Activated CD8-positive, alpha-beta memory T cell treated with anti-CD3 and anti-CD28 coated beads, Interleukin-2, amount 10 ng/mL, durations not matched to agents 7 days and 5 days (primary cell): Measurements from ENCODE around the gene CD3E. TPM values are rescaled to one million over a fixed set of nuclear protein-coding genes. Genes with fewer than 3 reads are reported as not detected.

ENCODE experiments used
- ATAC-seq: fragments of 150-1000 bp; cut with Tn5 transposase; one replicate; pipeline ENCODE4 v1.10.0; 2021; ENCODE audit warnings: moderate library complexity
- CTCF ChIA-PET: fragments of 350-600 bp; sonication (Branson Sonifier 250); formaldehyde crosslinking; loops from one replicate; lab custom pipeline; 2021; ENCODE audit warnings: antibody characterized with exemption; lab: Charles Lee
- DNase-seq: peaks from one replicate; pipeline ENCODE4 v3.0.0-alpha.2; 2020
- H3K27ac Mint-ChIP-seq: one replicate; pipeline ENCODE4 v1.8.0; 2021; ENCODE audit warnings: mild to moderate bottlenecking, mixed read lengths
- H3K27me3 Mint-ChIP-seq: one replicate; pipeline ENCODE4 v1.8.0; 2021; ENCODE audit warnings: mixed read lengths
- H3K36me3 Mint-ChIP-seq: one replicate; pipeline ENCODE4 v1.8.0; 2021; ENCODE audit warnings: mild to moderate bottlenecking, mixed read lengths
- H3K4me1 Mint-ChIP-seq: one replicate; pipeline ENCODE4 v1.8.0; 2021; ENCODE audit warnings: mixed read lengths
- H3K4me3 Mint-ChIP-seq: one replicate; pipeline ENCODE4 v1.8.0; 2021; ENCODE audit warnings: mild to moderate bottlenecking, moderate library complexity, mixed read lengths
- H3K9me3 Mint-ChIP-seq: one replicate; pipeline ENCODE4 v1.8.0; 2022; ENCODE audit warnings: low read depth, mixed read lengths
- total RNA-seq, 2 experiments: library from RNA; stranded (reverse); gene quantifications; one replicate each; pipeline ENCODE4 v1.2.3, GENCODE V29; 2021

CD3E gene
- 100 to 1,000 TPM; 526 to 535 TPM for total RNA-seq

DNA sequence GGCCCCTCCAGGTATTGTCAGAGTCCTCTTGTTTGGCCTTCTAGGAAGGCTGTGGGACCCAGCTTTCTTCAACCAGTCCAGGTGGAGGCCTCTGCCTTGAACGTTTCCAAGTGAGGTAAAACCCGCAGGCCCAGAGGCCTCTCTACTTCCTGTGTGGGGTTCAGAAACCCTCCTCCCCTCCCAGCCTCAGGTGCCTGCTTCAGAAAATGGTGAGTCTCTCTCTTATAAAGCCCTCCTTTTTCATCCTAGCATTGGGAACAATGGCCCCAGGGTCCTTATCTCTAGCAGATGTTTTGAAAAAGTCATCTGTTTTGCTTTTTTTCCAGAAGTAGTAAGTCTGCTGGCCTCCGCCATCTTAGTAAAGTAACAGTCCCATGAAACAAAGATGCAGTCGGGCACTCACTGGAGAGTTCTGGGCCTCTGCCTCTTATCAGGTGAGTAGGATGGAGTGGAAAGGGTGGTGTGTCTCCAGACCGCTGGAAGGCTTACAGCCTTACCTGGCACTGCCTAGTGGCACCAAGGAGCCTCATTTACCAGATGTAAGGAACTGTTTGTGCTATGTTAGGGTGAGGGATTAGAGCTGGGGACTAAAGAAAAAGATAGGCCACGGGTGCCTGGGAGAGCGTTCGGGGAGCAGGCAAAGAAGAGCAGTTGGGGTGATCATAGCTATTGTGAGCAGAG, at the start of gene CD3E:
Gene CD3E, plus strand, starts transcription at position 163 of the 681 bp plus-strand sequence. Its CDS starts 223 bp downstream, at position 386.
- Mint-ChIP-seq H3K4me1 (peaks cover 53% of the 10 kb centered on the region), H3K4me3 (peak within 1 kb of the TSS; percentile 91), H3K27me3 (no peaks in the 10 kb centered on the region), H3K27ac (peak within 1 kb of the TSS; percentile 99), H3K36me3 (peaks cover 43% of the 10 kb centered on the region), H3K9me3 (no peaks in the 10 kb centered on the region)
- CTCF ChIA-PET = interaction anchor here (1.0 to 4.0 kb wide), 9 partner anchors 9 to 184 kb away, joined by 3 to 32 read pairs (median 5); partner anchors contain the start of gene JAML
- DNase-seq (peak; percentile 90), ATAC-seq (peak; percentile 80)

GRCh38 chr11:118258410-118258809, 46.1 kb upstream of the CD3E start:
- Mint-ChIP-seq H3K4me3 (no peak overlapping the region), H3K27ac (no peak overlapping the region), H3K9me3 (no peaks in the 10 kb centered on the region), H3K4me1 (peaks cover 38% of the 10 kb centered on the region), H3K27me3 (no peaks in the 10 kb centered on the region), H3K36me3 (peaks cover 7% of the 10 kb centered on the region)
- CTCF ChIA-PET = interaction anchor here (1.6 to 6.2 kb wide), 5 partner anchors 18 to 60 kb away, joined by 6 to 59 read pairs (median 12); no protein-coding TSS in a partner anchor
- DNase-seq = no peak
- no peak for ATAC-seq

DNA sequence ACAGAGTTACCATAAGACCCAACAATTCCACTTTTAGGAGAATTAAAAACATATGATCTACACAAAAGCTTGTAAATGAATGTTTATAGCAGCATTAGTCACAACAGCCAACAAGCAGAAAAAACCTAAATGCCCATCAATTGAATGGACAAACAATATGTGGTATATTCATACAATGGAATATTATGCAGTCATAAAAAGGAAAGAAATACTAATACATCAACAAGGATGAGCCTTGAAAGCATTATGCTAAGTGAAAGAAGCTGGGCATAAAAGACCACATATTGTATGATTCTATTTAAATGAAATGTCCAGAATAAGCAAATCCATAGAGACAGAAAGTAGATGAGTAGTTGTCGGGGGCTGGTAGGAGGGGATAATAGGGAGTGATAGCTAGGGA, 45.4 kb upstream of the CD3E start:
- peaks cover 45% of the 10 kb centered on the region for H3K4me1 Mint-ChIP-seq
- H3K36me3 Mint-ChIP-seq = peaks cover 7% of the 10 kb centered on the region
- H3K27ac Mint-ChIP-seq = no peak overlapping the region
- H3K27me3 Mint-ChIP-seq = peaks cover under 1% of the 10 kb centered on the region
- H3K9me3 Mint-ChIP-seq = no peaks in the 10 kb centered on the region
- H3K4me3 Mint-ChIP-seq = no peak overlapping the region
- ATAC-seq = no peak
- CTCF ChIA-PET = interaction anchor here (0.5 to 6.2 kb wide), 12 partner anchors 17 to 274 kb away, joined by 3 to 59 read pairs (median 4); no protein-coding TSS in a partner anchor
- no peak for DNase-seq

DNA sequence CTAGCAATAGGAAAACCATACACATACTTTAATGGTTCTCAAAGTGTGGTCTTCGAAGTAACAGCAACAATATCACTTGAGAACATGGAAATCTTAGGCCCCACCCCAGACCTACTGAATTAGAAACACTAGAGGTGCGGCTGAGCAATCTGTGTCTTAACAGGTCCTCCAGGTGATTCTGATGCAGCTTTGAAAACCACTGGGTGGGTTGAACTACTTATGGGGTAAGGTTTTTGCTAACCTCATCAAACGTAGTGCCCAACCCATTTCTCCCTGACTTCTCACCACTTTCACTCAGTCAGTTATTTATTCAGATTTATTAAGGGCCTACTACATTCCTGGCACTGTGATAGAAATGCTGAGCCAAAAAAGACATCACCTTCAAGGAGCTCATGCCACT, 44.2 kb upstream of the CD3E start:
- Mint-ChIP-seq H3K27ac (no peak overlapping the region), H3K4me3 (no peak overlapping the region), H3K27me3 (peaks cover 12% of the 10 kb centered on the region), H3K36me3 (peaks cover 5% of the 10 kb centered on the region), H3K9me3 (no peaks in the 10 kb centered on the region), H3K4me1 (peaks cover 45% of the 10 kb centered on the region)
- ATAC-seq (no peak), DNase-seq (no peak)
- CTCF ChIA-PET = interaction anchor here (0.7 to 6.2 kb wide), 10 partner anchors 9 to 93 kb away, joined by 3 to 59 read pairs (median 5); partner anchors contain the start of gene MPZL3

GRCh38 chr11:118263112-118263511, 41.4 kb upstream of the CD3E start:
- Mint-ChIP-seq H3K4me3 (peak overlapping the region; percentile 69), H3K4me1 (peaks cover 46% of the 10 kb centered on the region), H3K36me3 (peaks cover 5% of the 10 kb centered on the region), H3K9me3 (no peaks in the 10 kb centered on the region), H3K27me3 (peaks cover 16% of the 10 kb centered on the region), H3K27ac (no peak overlapping the region)
- DNase-seq (no peak), ATAC-seq (no peak)
- CTCF ChIA-PET = interaction anchor here (0.6 to 6.2 kb wide), 6 partner anchors 16 to 748 kb away, joined by 3 to 59 read pairs (median 4); no protein-coding TSS in a partner anchor

- DNase-seq (peak; percentile 46), ATAC-seq (peak; percentile 53)
- CTCF ChIA-PET = interaction anchor here (0.6 to 6.2 kb wide), 12 partner anchors 10 to 747 kb away, joined by 3 to 59 read pairs (median 4); no protein-coding TSS in a partner anchor
- no peaks in the 10 kb centered on the region for H3K9me3 Mint-ChIP-seq
- peak within 1 kb of the TSS; percentile 2 for H3K27ac Mint-ChIP-seq
- no peaks in the 10 kb centered on the region for H3K36me3 Mint-ChIP-seq
- peaks cover 16% of the 10 kb centered on the region for H3K27me3 Mint-ChIP-seq
- H3K4me3 Mint-ChIP-seq = peak within 1 kb of the TSS; percentile 69
- peaks cover 46% of the 10 kb centered on the region for H3K4me1 Mint-ChIP-seq
Observed at GRCh38 chr11:118263695-118264568, 40.6 kb upstream of the CD3E start, which contains the start of gene MPZL2. MPZL2 (minus strand) TSS chr11:118264297; CDS start chr11:118264153, 144 bp downstream.

DNA sequence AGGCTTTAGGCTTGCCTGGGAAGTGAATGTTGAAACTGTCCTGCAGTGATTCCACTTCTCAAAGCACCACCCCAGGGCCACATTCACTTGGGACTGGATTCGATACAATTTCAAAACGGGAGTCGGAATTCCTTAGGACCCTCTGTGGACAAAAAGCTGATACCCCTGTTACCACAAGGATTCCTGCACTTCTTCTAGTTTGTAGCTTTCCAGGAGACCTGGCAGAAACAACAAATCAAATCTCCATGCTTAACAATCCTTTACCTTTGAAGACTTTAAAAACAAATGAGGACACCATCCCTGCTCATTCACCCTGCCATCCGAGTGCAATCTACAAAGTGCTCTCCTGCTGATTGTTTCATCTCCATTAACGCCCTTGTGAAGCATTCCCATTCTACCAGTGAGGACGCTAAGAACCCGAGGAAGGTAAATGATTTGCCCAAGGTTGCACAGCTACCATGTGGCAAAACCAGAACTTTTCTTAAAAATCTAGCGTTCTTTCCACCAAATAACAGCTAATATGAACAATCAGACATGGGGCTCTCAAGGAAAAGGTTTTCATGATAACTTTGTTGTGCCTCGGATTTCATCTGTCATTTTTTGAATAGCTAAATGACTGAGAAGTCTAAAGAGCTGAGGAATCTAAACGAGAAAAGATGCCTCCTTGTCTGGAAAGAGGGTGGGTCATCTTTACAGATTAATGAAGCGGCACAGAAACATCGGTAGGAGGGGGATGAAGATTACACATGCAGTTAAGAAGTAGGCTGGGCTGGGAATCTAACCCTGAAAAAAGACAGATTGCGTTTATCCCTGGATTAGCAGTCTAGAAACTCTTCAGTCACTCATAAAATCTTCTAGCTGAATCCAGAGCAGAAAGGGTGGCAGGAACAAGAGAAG, 39.7 kb upstream of the CD3E start:
- H3K36me3 Mint-ChIP-seq = no peaks in the 10 kb centered on the region
- H3K27me3 Mint-ChIP-seq = peaks cover 18% of the 10 kb centered on the region
- H3K9me3 Mint-ChIP-seq = no peaks in the 10 kb centered on the region
- DNase-seq (no peak), ATAC-seq (no peak)
- no peak overlapping the region for H3K27ac Mint-ChIP-seq
- H3K4me1 Mint-ChIP-seq = peaks cover 44% of the 10 kb centered on the region
- H3K4me3 Mint-ChIP-seq = peak overlapping the region; percentile 69
- CTCF ChIA-PET = interaction anchor here (0.7 to 3.5 kb wide), 10 partner anchors 9 to 93 kb away, joined by 3 to 21 read pairs (median 4); no protein-coding TSS in a partner anchor

- no peak overlapping the region for H3K4me3 Mint-ChIP-seq
- CTCF ChIA-PET = interaction anchor here (1.0 to 3.5 kb wide), 4 partner anchors 30 to 94 kb away, joined by 3 to 21 read pairs (median 7); no protein-coding TSS in a partner anchor
Observed at GRCh38 chr11:118265954-118266353, 38.6 kb upstream of the CD3E start.

GRCh38 chr11:118267486-118267885, 37.0 kb upstream of the CD3E start:
- Mint-ChIP-seq H3K4me1 (peaks cover 22% of the 10 kb centered on the region), H3K4me3 (no peak overlapping the region), H3K27ac (no peak overlapping the region), H3K27me3 (peaks cover 18% of the 10 kb centered on the region), H3K36me3 (no peaks in the 10 kb centered on the region), H3K9me3 (no peaks in the 10 kb centered on the region)
- no peak for ATAC-seq
- CTCF ChIA-PET = interaction anchor here (0.8 to 3.5 kb wide), 4 partner anchors 28 to 96 kb away, joined by 3 to 21 read pairs (median 5); no protein-coding TSS in a partner anchor
- no peak for DNase-seq

More at GRCh38 chr11:118265954-118266353, 38.6 kb upstream of the CD3E start:
- Mint-ChIP-seq H3K36me3 (no peaks in the 10 kb centered on the region), H3K9me3 (no peaks in the 10 kb centered on the region), H3K27me3 (peaks cover 18% of the 10 kb centered on the region), H3K4me1 (peaks cover 35% of the 10 kb centered on the region), H3K27ac (no peak overlapping the region)
- ATAC-seq (no peak), DNase-seq (no peak)

DNA sequence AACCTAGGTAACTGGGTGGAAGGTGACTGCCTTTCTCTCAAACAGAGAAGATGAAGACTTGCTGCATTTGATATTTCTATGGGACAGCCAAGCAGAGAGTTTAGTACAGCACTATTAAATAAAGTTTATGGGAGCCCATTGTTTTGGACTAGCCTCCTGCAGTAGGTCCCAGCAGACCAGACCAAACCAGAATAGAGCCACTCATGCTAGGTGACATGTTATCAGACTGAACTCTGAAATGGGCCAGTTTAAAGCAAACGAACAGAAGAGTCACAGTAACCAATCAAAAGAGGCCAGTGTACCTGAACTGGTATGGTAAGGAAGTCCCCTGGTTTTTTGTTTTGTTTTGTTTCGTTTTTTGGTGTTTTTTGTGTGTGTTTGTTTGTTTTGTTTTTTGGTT, 32.5 kb upstream of the CD3E start:
- CTCF ChIA-PET = no interaction called here
- peaks cover 17% of the 10 kb centered on the region for H3K4me1 Mint-ChIP-seq
- no peaks in the 10 kb centered on the region for H3K36me3 Mint-ChIP-seq
- no peaks in the 10 kb centered on the region for H3K9me3 Mint-ChIP-seq
- H3K27me3 Mint-ChIP-seq = peaks cover 3% of the 10 kb centered on the region
- no peak overlapping the region for H3K27ac Mint-ChIP-seq
- ATAC-seq = no peak
- no peak overlapping the region for H3K4me3 Mint-ChIP-seq
- DNase-seq = no peak

GRCh38 chr11:118274186-118274585, 30.3 kb upstream of the CD3E start:
- DNase-seq (no peak), ATAC-seq (no peak)
- Mint-ChIP-seq H3K4me3 (no peak overlapping the region), H3K36me3 (no peaks in the 10 kb centered on the region), H3K9me3 (no peaks in the 10 kb centered on the region), H3K27me3 (peaks cover 3% of the 10 kb centered on the region), H3K27ac (no peak overlapping the region), H3K4me1 (peaks cover 23% of the 10 kb centered on the region)
- CTCF ChIA-PET = interaction anchor here (1.3 to 1.8 kb wide), 2 partner anchors 10 to 103 kb away, joined by 4 to 5 read pairs; partner anchors contain the start of gene MPZL2

DNA sequence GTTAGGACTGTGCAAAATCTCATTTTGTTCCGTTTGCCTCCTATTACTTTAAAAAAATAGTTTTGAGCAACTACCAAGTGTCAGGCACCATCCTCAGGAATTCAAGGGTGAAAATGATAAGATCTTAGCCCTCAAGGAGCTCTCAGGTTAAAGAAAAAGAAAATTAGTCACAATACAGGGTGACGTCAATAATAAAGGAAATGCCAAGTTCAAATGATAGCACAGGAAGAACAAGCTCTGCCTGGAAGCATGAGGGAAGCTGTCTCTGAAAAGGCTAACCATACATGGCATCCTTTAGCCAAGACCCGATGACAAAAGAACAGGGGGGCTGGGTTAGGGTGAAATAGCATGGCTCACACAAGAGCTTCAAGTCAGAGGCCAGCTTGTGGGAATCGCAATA, 29.4 kb upstream of the CD3E start:
- ATAC-seq (no peak), DNase-seq (no peak)
- Mint-ChIP-seq H3K27ac (no peak overlapping the region), H3K9me3 (no peaks in the 10 kb centered on the region), H3K27me3 (no peaks in the 10 kb centered on the region), H3K4me1 (peaks cover 25% of the 10 kb centered on the region), H3K4me3 (no peak overlapping the region), H3K36me3 (no peaks in the 10 kb centered on the region)
- CTCF ChIA-PET = interaction anchor here (0.6 to 2.0 kb wide), 8 partner anchors 13 to 81 kb away, joined by 3 to 12 read pairs (median 4); no protein-coding TSS in a partner anchor
